Endothelial cell of umbilical vein (primary cell): ENCODE measurements around the gene PIK3C3. TPM values are rescaled to one million over a fixed set of nuclear protein-coding genes. Genes with fewer than 3 reads are reported as not detected.

Experiments
- BruUV-seq: library from RNA; stranded (reverse); fragments of 400-500 nt; replicated peaks from 2 replicates; lab custom pipeline; 2021; lab: Mats Ljungman, UMichigan
- CTCF ChIA-PET: fragments of 300-600, 350-600 bp; sonication (Branson Sonifier 250); formaldehyde crosslinking; loops from one replicate; lab custom pipeline; 2021; ENCODE audit warnings: antibody characterized with exemption, inconsistent platforms; lab: Charles Lee
- POLR2A ChIA-PET: fragments of 300-600, 350-600 bp; sonication (Branson Sonifier 250); formaldehyde crosslinking; loops from one replicate; lab custom pipeline; 2021; ENCODE audit warnings: antibody characterized with exemption, inconsistent platforms; lab: Charles Lee
- DNase-seq: peaks from one replicate; pipeline ENCODE4 v3.0.0-alpha.2; 2011; ENCODE audit warnings: low read depth, low spot score
- FAIRE-seq: peaks from 2 replicates; lab custom pipeline; 2011; peaks lifted over from hg19 to GRCh38; lab: Jason Lieb, UNC
- H2AFZ ChIP-seq: 2 replicates; pipeline ENCODE4 v1.6.0; 2012; ENCODE audit warnings: low read depth, low read length, control low read depth, inconsistent platforms
- H3K27ac ChIP-seq: 2 replicates; pipeline ENCODE4 v1.5.1; 2011; ENCODE audit warnings: low read depth, mild to moderate bottlenecking, control low read depth, low read length, moderate library complexity; ENCODE audit not compliant: insufficient read depth
- H3K27me3 ChIP-seq, 2 experiments: 2 replicates each; pipeline versions ENCODE4 v1.6.0 to v1.6.1; 2011; ENCODE audit warnings: low read length in 2 of 2, mixed read lengths in 1 of 2; ENCODE audit not compliant: control insufficient read depth in 2 of 2, insufficient read depth in 2 of 2
- H3K36me3 ChIP-seq, 2 experiments: 2 replicates in 1 of 2; 3 replicates in 1 of 2; pipeline ENCODE4 v1.5.1; 2011; ENCODE audit warnings: low read length in 2 of 2, mild to moderate bottlenecking in 1 of 2, moderate library complexity in 1 of 2; ENCODE audit not compliant: control insufficient read depth in 2 of 2, insufficient read depth in 2 of 2; ENCODE audit errors: extremely low read depth in 1 of 2
- H3K4me1 ChIP-seq: 3 replicates; pipeline ENCODE4 v1.5.1; 2011; ENCODE audit warnings: mild to moderate bottlenecking, low read length; ENCODE audit not compliant: control insufficient read depth, insufficient read depth; ENCODE audit errors: extremely low read depth
- H3K4me2 ChIP-seq: 2 replicates; pipeline ENCODE4 v1.6.1; 2011; ENCODE audit warnings: low read length, control low read depth, mixed read lengths; ENCODE audit not compliant: insufficient read depth
- H3K4me3 ChIP-seq, 3 experiments: fragments of 200-600 bp in 1 of 3; sonication (generic), shearing (Covaris generic) in 1 of 3; replicated peaks in 1 of 3; 2 replicates each; pipeline ENCODE4 v1.5.1; 2011 to 2016; ENCODE audit warnings: control low read depth in 3 of 3, low read length in 3 of 3, mild to moderate bottlenecking in 2 of 3, inconsistent platforms in 1 of 3, low read depth in 1 of 3, moderate library complexity in 1 of 3; ENCODE audit not compliant: insufficient read depth in 1 of 3
- H3K79me2 ChIP-seq: 2 replicates; pipeline ENCODE4 v1.6.0; 2012; ENCODE audit warnings: low read length, inconsistent platforms; ENCODE audit not compliant: control insufficient read depth, insufficient read depth
- H3K9ac ChIP-seq: replicated peaks from 2 replicates; pipeline ENCODE3; 2011; ENCODE audit warnings: low read length, control low read depth; ENCODE audit not compliant: insufficient read depth; ENCODE audit errors: extremely low read depth
- H3K9me1 ChIP-seq: replicated peaks from 3 replicates; pipeline ENCODE4 v1.6.0; 2011; ENCODE audit warnings: mild to moderate bottlenecking, low read length; ENCODE audit not compliant: control insufficient read depth, insufficient read depth; ENCODE audit errors: extremely low read depth
- H3K9me3 ChIP-seq: replicated peaks from 2 replicates; pipeline ENCODE4 v1.5.1; 2012; ENCODE audit warnings: low read length, inconsistent platforms; ENCODE audit not compliant: control insufficient read depth, insufficient read depth
- H4K20me1 ChIP-seq: replicated peaks from 2 replicates; pipeline ENCODE3; 2011; ENCODE audit warnings: mild to moderate bottlenecking, low read length; ENCODE audit not compliant: control insufficient read depth, insufficient read depth; ENCODE audit errors: extremely low read depth
- EZH2 ChIP-seq: IDR thresholded peaks from 2 replicates; pipeline ENCODE4 v1.6.1; 2012; ENCODE audit warnings: borderline replicate concordance, low read depth, mild to moderate bottlenecking, moderate library complexity, low read length, inconsistent platforms; ENCODE audit not compliant: severe bottlenecking
- FOS ChIP-seq: IDR thresholded peaks from 2 replicates; pipeline ENCODE4 v1.6.1; 2011; ENCODE audit warnings: mild to moderate bottlenecking, low read length, moderate library complexity, borderline replicate concordance; ENCODE audit not compliant: insufficient read depth
- JUN ChIP-seq: IDR thresholded peaks from 2 replicates; pipeline ENCODE4 v1.6.1; 2011; ENCODE audit warnings: borderline replicate concordance, low read depth; ENCODE audit not compliant: insufficient read length, insufficient read depth
- MAX ChIP-seq: IDR thresholded peaks from 2 replicates; pipeline ENCODE4 v1.6.1; 2011; ENCODE audit not compliant: insufficient read depth, insufficient read length
- MYC ChIP-seq: IDR thresholded peaks from one replicate; pipeline ENCODE4 v1.6.1; 2011; ENCODE audit warnings: mild to moderate bottlenecking, low read depth, low read length
- POLR2A ChIP-seq: IDR thresholded peaks from 2 replicates; pipeline ENCODE4 v1.6.1; 2012; ENCODE audit warnings: low read depth, mild to moderate bottlenecking, control low read depth, low read length
- POLR2AphosphoS5 ChIP-seq: IDR thresholded peaks from 2 replicates; pipeline ENCODE4 v1.6.1; 2012; ENCODE audit warnings: low read depth, mild to moderate bottlenecking, control low read depth, low read length, moderate library complexity; ENCODE audit not compliant: insufficient read depth
- dilution Hi-C: fragments of 300-500 bp; cut with MboI; formaldehyde crosslinking; loops from one replicate; pipeline ENCODE4 v1.15.0; 2019; ENCODE audit warnings: low sequenced_read_pairs; ENCODE audit not compliant: extremely low pct_ligation_motif_present
- intact Hi-C: fragments of 100-400 bp; cut with micrococcal nuclease; formaldehyde crosslinking; loops from one replicate; pipeline ENCODE4 v1.10.0; 2022
- polyA plus RNA-seq, 4 experiments: library from polyadenylated mRNA; depleted of rRNA in 3 of 4; stranded (reverse) in 3 of 4; unstranded in 1 of 4; fragments of >200 nt; gene quantifications; 2 replicates each; pipeline versions ENCODE4 v1.2.1 to v1.2.3, GENCODE V29; 2011 to 2012; ENCODE audit warnings: missing spikeins in 1 of 4
- total RNA-seq: library from RNA; stranded (reverse); gene quantifications from 2 replicates; pipeline ENCODE4 v1.2.3, GENCODE V29; 2021

PIK3C3 gene
- total and polyA plus RNA-seq, 2 donors (not counting 3 experiments of a cell fraction or from before 2014, with no cell fraction given) = 19.5 to 47.3 TPM

GRCh38 chr18:41942254-41942653 lies 12.8 kb upstream of the PIK3C3 start:
- no peak overlapping the region for H3K4me3 ChIP-seq
- TF ChIP-seq POLR2A (no peak), EZH2 (no peak), MAX (no peak), FOS (no peak), POLR2AphosphoS5 (no peak)
- H3K36me3 ChIP-seq = no peaks in the 10 kb centered on the region
- no peaks in the 10 kb centered on the region for H3K9me1 ChIP-seq
- dilution Hi-C loops (no loop called here), intact Hi-C loops (no loop called here)
- no TSS peak for BruUV-seq
- POLR2A ChIA-PET = no interaction called here
- H3K4me2 ChIP-seq = no peak overlapping the region
- no peaks in the 10 kb centered on the region for H3K4me1 ChIP-seq
- DNase-seq (no peak), FAIRE-seq (no peak)
- H3K79me2 ChIP-seq = no peaks in the 10 kb centered on the region
- H3K27me3 ChIP-seq = peaks cover 10 to 16% of the 10 kb centered on the region in 2 experiments
- CTCF ChIA-PET = no interaction called here
- H2AFZ ChIP-seq = no peak overlapping the region
- H4K20me1 ChIP-seq = no peaks in the 10 kb centered on the region
- H3K9me3 ChIP-seq = no peaks in the 10 kb centered on the region
- H3K9ac ChIP-seq = no peak overlapping the region
- H3K27ac ChIP-seq = no peak overlapping the region

- H4K20me1 ChIP-seq = no peaks in the 10 kb centered on the region
- TF ChIP-seq MYC = no peak
- TF ChIP-seq JUN = no peak
- H3K9me1 ChIP-seq = no peaks in the 10 kb centered on the region
- H3K4me3 ChIP-seq = no peak overlapping the region
- H3K9ac ChIP-seq = no peak overlapping the region
- no peak overlapping the region for H3K4me2 ChIP-seq
- no peaks in the 10 kb centered on the region for H3K4me1 ChIP-seq
- H3K36me3 ChIP-seq = no peaks in the 10 kb centered on the region
- no peaks in the 10 kb centered on the region for H3K79me2 ChIP-seq
- no TSS peak for BruUV-seq
- CTCF ChIA-PET = no interaction called here
- H3K27me3 ChIP-seq = peaks cover 11 to 20% of the 10 kb centered on the region in 2 experiments
- no peak for DNase-seq
- intact Hi-C loops = no loop called here
- H2AFZ ChIP-seq = no peak overlapping the region
- POLR2A ChIA-PET = no interaction called here
- FAIRE-seq = no peak
- no peaks in the 10 kb centered on the region for H3K9me3 ChIP-seq
- dilution Hi-C loops = no loop called here
- no peak overlapping the region for H3K27ac ChIP-seq
Measured at GRCh38 chr18:41948544-41949110, 6.4 kb upstream of the PIK3C3 start.
